Measurements from ENCODE around the gene DPPA3.

The DPPA3 gene

GRCh38 chr12:7705846-7706245, 5.4 kb upstream of the DPPA3 start:
- TF ChIP-seq CTCF (conservative IDR thresholded peaks at IDR 0.05; ENCODE audit: low read depth, low read length): no peak
- DNase-seq (ENCODE audit: low read depth): no peak
- no peak overlapping the region for H3K4me3 ChIP-seq (ENCODE audit: low read length)

DNA sequence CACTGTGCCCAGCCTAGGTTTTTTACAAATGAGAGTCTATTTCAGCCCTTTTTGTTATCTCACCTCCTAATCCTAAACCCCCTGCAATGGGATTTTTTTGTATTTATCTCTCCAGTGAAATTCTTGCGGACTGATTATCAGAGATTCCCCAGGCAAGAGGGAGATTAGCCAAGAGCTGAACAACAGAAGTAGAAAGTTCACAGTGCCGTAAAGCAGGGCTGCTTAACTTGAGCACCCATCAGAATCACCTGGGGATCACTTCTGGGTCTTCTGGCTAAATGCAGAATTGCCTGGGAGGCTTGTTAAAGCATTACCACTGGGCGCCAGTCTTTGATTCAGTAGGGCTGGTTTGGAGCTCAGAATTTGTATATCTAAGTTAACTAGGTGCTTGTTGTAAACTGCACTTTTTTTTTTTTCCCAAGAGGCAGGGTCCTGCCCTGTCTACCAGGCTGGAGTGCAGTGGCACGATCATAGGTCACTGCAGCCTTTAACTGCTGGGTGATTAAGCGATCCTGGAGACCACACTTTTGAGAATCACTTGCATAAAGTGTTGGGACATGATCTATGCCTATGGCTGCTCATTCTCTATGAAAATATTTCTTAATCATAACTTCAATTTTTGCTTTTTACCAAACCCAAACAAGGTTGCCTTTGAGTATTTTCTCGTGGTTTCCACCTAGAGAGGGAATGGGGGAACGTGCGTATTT, 1.1 kb upstream of the DPPA3 start:
- no peak for TF ChIP-seq CTCF (conservative IDR thresholded peaks at IDR 0.05; ENCODE audit: low read depth, low read length)
- DNase-seq (ENCODE audit: low read depth): no peak
- no peak overlapping the region for H3K4me3 ChIP-seq (ENCODE audit: low read length)

GRCh38 chr12:7712841-7713442, 1.7 kb downstream of the DPPA3 start:
- no peak overlapping the region for H3K4me3 ChIP-seq (ENCODE audit: low read length)
- TF ChIP-seq CTCF (conservative IDR thresholded peaks at IDR 0.05; ENCODE audit: low read depth, low read length): no peak
- DNase-seq (ENCODE audit: low read depth): no peak

DNA sequence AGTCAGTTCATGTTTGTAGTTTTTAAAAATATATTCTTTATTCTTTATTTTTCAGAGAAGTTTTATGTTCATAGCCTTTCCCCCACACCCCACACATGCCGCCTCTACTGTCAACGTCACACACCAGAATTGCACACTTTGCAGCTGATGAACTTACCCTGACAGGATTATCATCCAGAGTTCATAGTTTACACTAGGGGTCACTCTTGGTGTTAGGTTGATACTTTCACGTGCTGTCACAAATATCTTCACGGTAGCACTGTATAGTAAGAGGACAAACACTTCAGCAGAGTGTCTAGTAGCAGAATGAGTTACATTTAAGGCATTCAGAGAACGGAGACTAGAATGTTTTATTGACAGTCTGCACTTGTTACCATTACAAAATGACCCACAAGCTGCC, 5.1 kb downstream of the DPPA3 start:
- no peak overlapping the region for H3K4me3 ChIP-seq (ENCODE audit: low read length)
- TF ChIP-seq CTCF (conservative IDR thresholded peaks at IDR 0.05; ENCODE audit: low read depth, low read length): no peak
- no peak for DNase-seq (ENCODE audit: low read depth)

GRCh38 chr12:7719946-7720730, 8.9 kb downstream of the DPPA3 start:
- H3K4me3 ChIP-seq (ENCODE audit: low read length): no peak overlapping the region
- DNase-seq (ENCODE audit: low read depth): no peak
- no peak for TF ChIP-seq CTCF (conservative IDR thresholded peaks at IDR 0.05; ENCODE audit: low read depth, low read length)

GRCh38 chr12:7723926-7724325, 12.7 kb downstream of the DPPA3 start:
- H3K4me3 ChIP-seq (ENCODE audit: low read length): no peak overlapping the region
- no peak for DNase-seq (ENCODE audit: low read depth)
- no peak for TF ChIP-seq CTCF (conservative IDR thresholded peaks at IDR 0.05; ENCODE audit: low read depth, low read length)

Measured in retinal pigment epithelial cell (primary cell).